Activated CD8-positive, alpha-beta memory T cell treated with anti-CD3 and anti-CD28 coated beads, Interleukin-2, amount 10 ng/mL, durations not matched to agents 7 days and 5 days (primary cell): ENCODE measurements around the gene SLC6A1. TPM values are rescaled to one million over a fixed set of nuclear protein-coding genes. Genes with fewer than 3 reads are reported as not detected.

Experiments
- ATAC-seq: fragments of 150-1000 bp; cut with Tn5 transposase; one replicate; pipeline ENCODE4 v1.10.0; 2021; ENCODE audit warnings: moderate library complexity
- CTCF ChIA-PET: fragments of 350-600 bp; sonication (Branson Sonifier 250); formaldehyde crosslinking; loops from one replicate; lab custom pipeline; 2021; ENCODE audit warnings: antibody characterized with exemption; lab: Charles Lee
- DNase-seq: peaks from one replicate; pipeline ENCODE4 v3.0.0-alpha.2; 2020
- H3K27ac Mint-ChIP-seq: one replicate; pipeline ENCODE4 v1.8.0; 2021; ENCODE audit warnings: mild to moderate bottlenecking, mixed read lengths
- H3K27me3 Mint-ChIP-seq: one replicate; pipeline ENCODE4 v1.8.0; 2021; ENCODE audit warnings: mixed read lengths
- H3K36me3 Mint-ChIP-seq: one replicate; pipeline ENCODE4 v1.8.0; 2021; ENCODE audit warnings: mild to moderate bottlenecking, mixed read lengths
- H3K4me1 Mint-ChIP-seq: one replicate; pipeline ENCODE4 v1.8.0; 2021; ENCODE audit warnings: mixed read lengths
- H3K4me3 Mint-ChIP-seq: one replicate; pipeline ENCODE4 v1.8.0; 2021; ENCODE audit warnings: mild to moderate bottlenecking, moderate library complexity, mixed read lengths
- H3K9me3 Mint-ChIP-seq: one replicate; pipeline ENCODE4 v1.8.0; 2022; ENCODE audit warnings: low read depth, mixed read lengths
- total RNA-seq, 2 experiments: library from RNA; stranded (reverse); gene quantifications; one replicate each; pipeline ENCODE4 v1.2.3, GENCODE V29; 2021

The SLC6A1 gene
- total RNA-seq, 2 experiments from 2014 or later, result not detected

DNA sequence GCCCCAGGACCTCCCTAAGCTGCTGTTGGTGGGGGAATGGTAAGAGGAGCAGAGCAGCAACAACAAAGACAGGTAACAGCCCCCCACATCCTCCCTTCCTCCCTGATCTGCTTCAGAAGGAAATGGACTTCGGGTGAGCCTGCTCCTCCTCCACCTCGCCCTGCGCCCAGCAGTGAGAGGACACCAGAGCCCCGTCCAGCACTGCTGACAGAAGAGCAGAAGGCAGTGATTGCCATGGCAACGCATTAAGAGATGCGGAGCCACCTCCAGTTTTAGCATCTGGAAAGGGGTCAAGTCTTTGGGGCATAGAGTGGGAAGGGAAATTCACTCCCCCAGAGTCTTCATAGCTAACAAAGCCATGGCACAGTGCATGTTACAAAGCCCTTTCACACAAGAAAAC, 84.2 kb downstream of the SLC6A1 start:
- CTCF ChIA-PET, result no interaction called here
- ATAC-seq, result no peak
- no peak overlapping the region for H3K27ac Mint-ChIP-seq
- no peaks in the 10 kb centered on the region for H3K9me3 Mint-ChIP-seq
- H3K4me3 Mint-ChIP-seq, result no peak overlapping the region
- H3K27me3 Mint-ChIP-seq, result peaks cover 16% of the 10 kb centered on the region
- no peak for DNase-seq
- no peaks in the 10 kb centered on the region for H3K36me3 Mint-ChIP-seq
- no peaks in the 10 kb centered on the region for H3K4me1 Mint-ChIP-seq

DNA sequence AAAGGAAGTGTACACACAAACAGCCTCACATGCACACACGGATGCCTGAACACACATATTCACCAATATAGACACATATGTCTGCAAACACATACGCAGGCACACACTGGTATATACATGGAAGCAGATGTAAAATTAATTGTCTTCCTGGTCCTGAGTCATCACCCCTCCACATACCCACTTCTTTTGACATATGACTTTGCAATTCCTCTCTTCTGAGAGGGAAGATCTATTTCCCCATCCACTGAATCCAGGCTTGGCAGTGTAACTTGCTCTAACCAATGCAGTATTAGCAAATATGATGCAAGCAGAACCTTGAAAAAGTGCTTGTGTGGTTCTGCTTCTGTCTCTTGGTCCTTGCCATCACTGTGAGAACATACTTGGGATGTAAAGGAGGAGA, 84.9 kb downstream of the SLC6A1 start:
- H3K36me3 Mint-ChIP-seq, result no peaks in the 10 kb centered on the region
- no peak overlapping the region for H3K4me3 Mint-ChIP-seq
- CTCF ChIA-PET, result no interaction called here
- H3K9me3 Mint-ChIP-seq, result no peaks in the 10 kb centered on the region
- H3K4me1 Mint-ChIP-seq, result no peaks in the 10 kb centered on the region
- no peak for DNase-seq
- H3K27me3 Mint-ChIP-seq, result peaks cover 14% of the 10 kb centered on the region
- H3K27ac Mint-ChIP-seq, result no peak overlapping the region
- no peak for ATAC-seq

DNA sequence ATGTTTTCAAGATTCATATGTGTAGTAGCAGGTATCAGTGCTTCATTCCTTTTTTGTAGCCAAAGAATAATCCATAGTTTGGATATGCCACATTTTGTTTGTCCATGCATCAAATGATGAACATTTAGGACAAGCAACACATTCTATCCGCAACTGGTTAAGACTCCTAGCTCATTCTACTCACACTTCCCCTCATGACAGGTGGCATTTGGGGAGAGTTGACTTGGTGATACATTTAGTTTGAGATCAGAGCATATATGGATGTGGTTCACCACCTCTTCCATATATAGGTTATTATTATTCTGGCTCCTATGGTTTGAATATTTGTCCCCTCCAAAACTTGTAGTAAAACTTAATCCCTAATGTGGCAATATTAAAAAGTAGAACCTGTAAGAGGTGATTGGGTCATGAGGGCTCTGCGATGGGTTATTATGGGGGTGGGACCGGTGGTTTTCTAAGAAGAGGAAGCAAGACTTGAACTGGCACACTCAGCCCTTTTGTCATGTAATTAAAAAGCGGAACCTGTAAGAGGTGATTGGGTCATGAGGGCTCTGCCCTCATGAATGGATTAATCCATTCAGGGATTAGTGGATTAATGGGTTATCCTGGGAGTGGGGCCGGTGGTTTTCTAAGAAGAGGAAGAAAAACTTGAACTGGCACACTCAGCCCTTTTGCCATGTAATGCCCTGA, 86.4 kb downstream of the SLC6A1 start:
- no peak overlapping the region for H3K27ac Mint-ChIP-seq
- no peaks in the 10 kb centered on the region for H3K4me1 Mint-ChIP-seq
- H3K36me3 Mint-ChIP-seq, result no peaks in the 10 kb centered on the region
- DNase-seq, result no peak
- peaks cover 5% of the 10 kb centered on the region for H3K27me3 Mint-ChIP-seq
- no peaks in the 10 kb centered on the region for H3K9me3 Mint-ChIP-seq
- no peak for ATAC-seq
- CTCF ChIA-PET, result no interaction called here
- no peak overlapping the region for H3K4me3 Mint-ChIP-seq

DNA sequence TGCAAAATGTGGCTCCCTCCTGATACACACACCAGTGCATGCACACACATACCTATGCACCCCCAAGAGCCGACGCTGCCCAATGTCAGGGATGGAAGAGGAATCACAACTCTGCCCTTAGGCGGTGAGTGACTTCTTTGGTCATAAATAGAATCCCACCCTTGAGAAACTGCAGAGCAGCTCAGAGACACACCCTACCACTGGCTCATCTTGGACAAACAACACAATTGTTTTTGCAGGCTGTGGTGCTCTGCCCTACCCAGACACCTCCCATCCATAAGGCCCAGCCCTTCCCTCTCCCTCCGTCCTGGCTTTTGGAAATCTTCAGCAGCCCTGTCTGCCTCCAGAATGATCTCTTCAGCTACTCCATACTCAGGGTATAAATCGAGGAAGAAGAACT, 87.9 kb downstream of the SLC6A1 start:
- no peak for ATAC-seq
- Mint-ChIP-seq H3K9me3 (no peaks in the 10 kb centered on the region), H3K27me3 (peaks cover 3% of the 10 kb centered on the region), H3K36me3 (no peaks in the 10 kb centered on the region), H3K4me3 (no peak overlapping the region), H3K4me1 (no peaks in the 10 kb centered on the region), H3K27ac (no peak overlapping the region)
- CTCF ChIA-PET, result no interaction called here
- DNase-seq, result no peak

DNA sequence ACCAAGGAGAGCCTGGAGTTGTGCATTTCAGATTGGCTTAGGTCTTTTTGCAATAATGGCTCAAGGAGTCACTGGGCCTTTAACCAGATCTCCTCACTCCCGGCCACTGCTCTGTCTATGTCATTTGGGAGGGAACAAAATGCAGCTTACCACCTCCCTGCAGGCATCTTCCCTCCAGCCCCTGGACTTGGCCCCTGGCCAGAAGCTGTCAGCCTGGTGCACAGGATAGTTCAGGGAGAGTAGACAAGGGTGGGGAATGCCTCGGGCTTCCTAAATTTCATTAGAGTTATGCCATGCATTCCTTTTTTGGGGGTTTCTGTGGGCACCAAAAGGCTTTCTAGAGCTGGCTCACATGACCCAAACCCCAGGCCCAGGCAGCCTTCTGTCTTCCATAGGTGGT, 91.5 kb downstream of the SLC6A1 start:
- no peak overlapping the region for H3K27ac Mint-ChIP-seq
- peaks cover 5% of the 10 kb centered on the region for H3K27me3 Mint-ChIP-seq
- H3K9me3 Mint-ChIP-seq, result no peaks in the 10 kb centered on the region
- no peaks in the 10 kb centered on the region for H3K4me1 Mint-ChIP-seq
- DNase-seq, result no peak
- no peak for ATAC-seq
- CTCF ChIA-PET, result no interaction called here
- no peak overlapping the region for H3K4me3 Mint-ChIP-seq
- no peaks in the 10 kb centered on the region for H3K36me3 Mint-ChIP-seq

DNA sequence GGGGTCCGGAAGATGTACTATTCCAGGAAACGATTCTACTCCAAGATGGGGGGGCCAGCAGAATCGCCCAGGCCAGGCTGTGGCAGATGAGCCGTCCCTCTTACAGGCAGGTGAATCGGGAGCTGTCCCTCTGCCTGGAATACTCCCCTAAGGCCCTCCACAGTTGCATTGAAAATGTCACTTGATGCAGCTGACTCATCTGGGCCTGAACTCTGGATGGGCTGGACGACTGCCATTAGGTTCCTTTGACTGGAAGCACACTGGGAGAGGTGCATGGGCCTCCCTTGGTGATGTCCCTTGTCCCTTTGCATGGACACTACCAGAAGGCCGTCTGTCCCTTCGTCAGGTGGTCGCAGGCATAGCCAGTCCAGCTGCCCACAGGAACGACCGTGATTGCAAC, 92.1 kb downstream of the SLC6A1 start:
- Mint-ChIP-seq H3K36me3 (no peaks in the 10 kb centered on the region), H3K27me3 (peaks cover 9% of the 10 kb centered on the region), H3K4me1 (no peaks in the 10 kb centered on the region), H3K4me3 (no peak overlapping the region), H3K9me3 (no peaks in the 10 kb centered on the region), H3K27ac (no peak overlapping the region)
- CTCF ChIA-PET, result no interaction called here
- DNase-seq, result no peak
- ATAC-seq, result no peak

DNA sequence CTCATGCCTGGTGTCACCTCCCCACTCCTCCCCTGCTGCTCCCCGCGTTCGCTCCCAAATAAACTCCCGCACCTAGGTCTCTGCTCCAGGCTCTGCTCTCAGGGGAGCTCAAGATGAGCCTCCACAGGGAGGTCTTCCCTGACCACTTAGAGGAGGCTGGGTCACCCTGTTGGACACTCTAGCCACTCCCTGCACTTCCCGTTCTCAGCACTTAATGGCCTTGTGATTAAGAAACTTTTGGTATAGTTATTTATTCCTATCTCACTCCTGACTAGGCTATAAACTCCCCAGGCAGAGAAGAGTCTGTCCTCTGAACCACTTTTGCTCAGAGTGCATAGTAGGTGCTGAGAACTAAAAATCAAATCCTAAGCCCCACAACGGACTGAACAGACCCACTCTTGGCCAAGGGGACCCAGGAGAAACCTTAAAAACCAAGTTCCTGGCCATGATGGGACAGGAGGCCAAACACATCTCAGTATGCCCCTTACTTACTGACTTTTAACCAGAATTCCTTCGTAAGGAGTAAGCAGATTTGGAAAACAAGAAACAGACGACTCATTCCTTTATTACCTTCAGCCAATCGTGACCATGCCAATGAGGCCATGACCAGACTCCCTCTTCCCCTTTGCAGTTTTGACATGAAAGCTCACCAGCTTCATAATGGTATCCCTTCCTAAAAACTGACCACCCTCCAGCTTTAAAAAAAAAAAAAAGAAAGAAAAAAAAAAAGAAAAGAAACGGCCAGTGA, 92.7 kb downstream of the SLC6A1 start:
- Mint-ChIP-seq H3K36me3 (no peaks in the 10 kb centered on the region), H3K4me3 (no peak overlapping the region), H3K9me3 (no peaks in the 10 kb centered on the region), H3K4me1 (no peaks in the 10 kb centered on the region), H3K27me3 (peaks cover 9% of the 10 kb centered on the region), H3K27ac (no peak overlapping the region)
- CTCF ChIA-PET, result no interaction called here
- ATAC-seq, result no peak
- no peak for DNase-seq

DNA sequence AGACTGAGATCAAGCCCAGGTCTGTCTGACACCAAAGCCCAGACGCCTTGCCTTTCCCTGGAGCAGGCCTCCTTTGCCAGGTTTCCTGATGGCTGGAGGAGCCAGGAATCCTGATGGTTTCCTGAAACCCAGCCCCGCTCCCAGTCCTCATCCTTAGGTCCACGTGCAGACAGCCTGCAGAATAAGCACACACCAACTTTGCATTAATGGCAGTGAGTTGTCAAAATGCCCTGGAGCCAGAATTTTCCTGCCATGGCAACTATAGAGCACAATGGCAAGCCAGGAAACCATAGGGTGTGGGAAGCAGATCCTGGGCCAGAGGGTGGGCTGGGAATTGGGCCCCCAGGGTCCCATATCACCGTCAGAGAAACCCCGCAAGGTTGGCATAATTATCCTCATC, 94.3 kb downstream of the SLC6A1 start:
- no peak overlapping the region for H3K4me3 Mint-ChIP-seq
- CTCF ChIA-PET, result no interaction called here
- ATAC-seq (no peak), DNase-seq (no peak)
- no peaks in the 10 kb centered on the region for H3K36me3 Mint-ChIP-seq
- H3K9me3 Mint-ChIP-seq, result no peaks in the 10 kb centered on the region
- H3K4me1 Mint-ChIP-seq, result no peaks in the 10 kb centered on the region
- peaks cover 11% of the 10 kb centered on the region for H3K27me3 Mint-ChIP-seq
- H3K27ac Mint-ChIP-seq, result no peak overlapping the region

DNA sequence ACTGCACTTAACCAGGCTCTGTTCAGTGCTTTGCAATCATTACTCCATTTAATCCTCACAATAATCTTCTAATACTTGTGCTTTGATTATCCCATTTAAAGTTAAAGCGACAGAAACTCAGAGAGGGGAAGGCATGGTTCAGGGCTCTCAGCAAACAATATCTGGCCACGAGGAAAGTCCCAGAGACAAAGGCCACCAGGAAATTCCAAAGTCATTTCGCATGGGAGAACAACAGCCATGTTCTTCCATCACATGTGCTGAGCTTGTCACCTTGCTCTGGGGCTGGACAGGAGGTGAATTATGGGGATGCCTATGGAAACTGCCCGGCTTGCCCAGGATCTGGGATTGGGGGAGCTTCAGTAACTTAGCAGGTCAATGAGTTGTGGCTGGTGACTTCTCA, 95.5 kb downstream of the SLC6A1 start:
- H3K36me3 Mint-ChIP-seq, result no peaks in the 10 kb centered on the region
- no peak overlapping the region for H3K4me3 Mint-ChIP-seq
- CTCF ChIA-PET, result no interaction called here
- H3K27ac Mint-ChIP-seq, result no peak overlapping the region
- no peaks in the 10 kb centered on the region for H3K9me3 Mint-ChIP-seq
- H3K4me1 Mint-ChIP-seq, result no peaks in the 10 kb centered on the region
- ATAC-seq (no peak), DNase-seq (no peak)
- H3K27me3 Mint-ChIP-seq, result peaks cover 11% of the 10 kb centered on the region

DNA sequence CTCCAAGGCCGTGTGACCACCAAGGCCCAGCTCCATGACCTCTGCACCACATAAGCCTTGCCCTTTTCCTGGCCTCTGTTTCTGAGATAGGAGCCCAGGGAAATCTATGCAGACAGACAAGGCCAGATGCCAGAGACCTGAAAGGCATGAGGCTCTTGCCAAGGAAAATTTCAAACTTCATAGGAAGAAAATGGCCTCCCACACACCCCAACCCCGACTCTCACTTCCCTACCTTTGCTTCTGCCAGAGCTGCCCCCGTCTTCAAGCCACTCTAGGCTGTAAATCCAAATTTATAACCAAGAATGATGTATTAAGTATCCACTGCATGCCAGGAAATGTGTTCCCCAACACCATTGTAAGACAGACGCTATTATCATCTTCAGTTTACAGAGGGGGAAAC, 96.3 kb downstream of the SLC6A1 start:
- Mint-ChIP-seq H3K4me1 (no peaks in the 10 kb centered on the region), H3K4me3 (no peak overlapping the region), H3K27ac (no peak overlapping the region), H3K27me3 (peaks cover 11% of the 10 kb centered on the region), H3K9me3 (no peaks in the 10 kb centered on the region), H3K36me3 (no peaks in the 10 kb centered on the region)
- ATAC-seq (no peak), DNase-seq (no peak)
- CTCF ChIA-PET, result no interaction called here

Other genes starting within 250 kb of the SLC6A1 start
- gene SLC6A11, start 176.5 kb upstream of the SLC6A1 start, total RNA-seq, result not detected
- gene HRH1, start 161.7 kb downstream of the SLC6A1 start, total RNA-seq, result under 1 TPM; 0.15 to 0.16 TPM